Measurements from ENCODE around the gene DNASE1. TPM values are rescaled to one million over a fixed set of nuclear protein-coding genes. Genes with fewer than 3 reads are reported as not detected.

The DNASE1 gene
- total RNA-seq, 2 donors from 2014 or later = 31.2 to 32.2 TPM

DNA sequence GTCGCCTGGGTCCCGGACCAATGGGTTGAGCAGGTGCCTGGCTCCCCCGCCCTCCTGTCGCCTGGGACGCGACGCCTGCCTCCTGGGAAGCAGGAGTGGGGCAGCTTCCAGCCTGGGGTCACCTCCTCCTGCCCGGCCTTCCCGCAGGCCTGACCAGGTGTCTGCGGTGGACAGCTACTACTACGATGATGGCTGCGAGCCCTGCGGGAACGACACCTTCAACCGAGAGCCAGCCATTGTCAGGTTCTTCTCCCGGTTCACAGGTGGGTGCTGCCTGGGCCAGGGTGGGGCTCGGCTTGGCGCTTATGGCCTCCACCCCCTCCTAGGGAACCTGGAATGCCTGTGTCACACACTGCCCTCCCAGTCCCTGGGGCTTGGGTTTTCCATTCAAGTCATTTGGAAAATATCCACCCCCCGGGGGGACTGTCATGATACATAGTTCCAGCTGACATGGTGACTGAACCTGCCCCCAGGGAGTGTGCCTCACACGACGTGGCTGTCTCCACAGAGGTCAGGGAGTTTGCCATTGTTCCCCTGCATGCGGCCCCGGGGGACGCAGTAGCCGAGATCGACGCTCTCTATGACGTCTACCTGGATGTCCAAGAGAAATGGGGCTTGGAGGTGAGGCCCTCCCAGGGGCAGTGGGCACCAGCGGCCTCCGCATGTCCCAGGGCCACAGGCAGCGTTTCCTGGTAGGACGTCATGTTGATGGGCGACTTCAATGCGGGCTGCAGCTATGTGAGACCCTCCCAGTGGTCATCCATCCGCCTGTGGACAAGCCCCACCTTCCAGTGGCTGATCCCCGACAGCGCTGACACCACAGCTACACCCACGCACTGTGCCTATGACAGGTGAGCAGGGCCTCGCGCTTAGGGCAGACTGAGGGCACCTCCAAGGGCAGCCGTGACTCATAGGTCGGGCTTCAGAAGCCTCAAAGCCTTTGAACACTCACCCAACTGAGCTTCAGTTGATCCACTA is 2.3 kb downstream of the DNASE1 start:
- no peaks in the 10 kb centered on the region for H3K27me3 ChIP-seq (ENCODE audit: control insufficient read depth, insufficient read depth, low read length, poor library complexity, severe bottlenecking)
- H3K36me3 ChIP-seq (ENCODE audit: control insufficient read depth, insufficient read depth, low read length) = peaks cover 70% of the 10 kb centered on the region
- no peak overlapping the region for H3K4me3 ChIP-seq (ENCODE audit: low read length)
- Mint-ChIP-seq H3K4me3 (no peak overlapping the region), H3K36me3 (ENCODE audit: low read depth) (peaks cover 59% of the 10 kb centered on the region), H3K27ac (no peak overlapping the region), H3K4me1 (peaks cover 14% of the 10 kb centered on the region), H3K27me3 (ENCODE audit: insufficient read depth) (no peaks in the 10 kb centered on the region), H3K9me3 (no peaks in the 10 kb centered on the region)
- peak; percentile 38 for DNase-seq
- no peak overlapping the region for H3K27ac ChIP-seq (ENCODE audit: low read depth, low read length)
- no peaks in the 10 kb centered on the region for H3K9me3 ChIP-seq (ENCODE audit: control insufficient read depth, low read length)
- H3K4me1 ChIP-seq (ENCODE audit: control insufficient read depth, insufficient read depth, low read length) = peaks cover 6% of the 10 kb centered on the region
- TF ChIP-seq, protein P1, sequence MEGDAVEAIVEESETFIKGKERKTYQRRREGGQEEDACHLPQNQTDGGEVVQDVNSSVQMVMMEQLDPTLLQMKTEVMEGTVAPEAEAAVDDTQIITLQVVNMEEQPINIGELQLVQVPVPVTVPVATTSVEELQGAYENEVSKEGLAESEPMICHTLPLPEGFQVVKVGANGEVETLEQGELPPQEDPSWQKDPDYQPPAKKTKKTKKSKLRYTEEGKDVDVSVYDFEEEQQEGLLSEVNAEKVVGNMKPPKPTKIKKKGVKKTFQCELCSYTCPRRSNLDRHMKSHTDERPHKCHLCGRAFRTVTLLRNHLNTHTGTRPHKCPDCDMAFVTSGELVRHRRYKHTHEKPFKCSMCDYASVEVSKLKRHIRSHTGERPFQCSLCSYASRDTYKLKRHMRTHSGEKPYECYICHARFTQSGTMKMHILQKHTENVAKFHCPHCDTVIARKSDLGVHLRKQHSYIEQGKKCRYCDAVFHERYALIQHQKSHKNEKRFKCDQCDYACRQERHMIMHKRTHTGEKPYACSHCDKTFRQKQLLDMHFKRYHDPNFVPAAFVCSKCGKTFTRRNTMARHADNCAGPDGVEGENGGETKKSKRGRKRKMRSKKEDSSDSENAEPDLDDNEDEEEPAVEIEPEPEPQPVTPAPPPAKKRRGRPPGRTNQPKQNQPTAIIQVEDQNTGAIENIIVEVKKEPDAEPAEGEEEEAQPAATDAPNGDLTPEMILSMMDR (conservative IDR thresholded peaks at IDR 0.05) = no peak
- no peak overlapping the region for H3K9ac ChIP-seq (ENCODE audit: extremely low read depth, low read length, poor library complexity, severe bottlenecking)
- WGBS, 2 experiments (ENCODE audit: insufficient coverage in 1 of 2, insufficient read length in 1 of 2) = 95 to 96% methylated on average over 28 to 42 of the region's 42 CpGs

DNA sequence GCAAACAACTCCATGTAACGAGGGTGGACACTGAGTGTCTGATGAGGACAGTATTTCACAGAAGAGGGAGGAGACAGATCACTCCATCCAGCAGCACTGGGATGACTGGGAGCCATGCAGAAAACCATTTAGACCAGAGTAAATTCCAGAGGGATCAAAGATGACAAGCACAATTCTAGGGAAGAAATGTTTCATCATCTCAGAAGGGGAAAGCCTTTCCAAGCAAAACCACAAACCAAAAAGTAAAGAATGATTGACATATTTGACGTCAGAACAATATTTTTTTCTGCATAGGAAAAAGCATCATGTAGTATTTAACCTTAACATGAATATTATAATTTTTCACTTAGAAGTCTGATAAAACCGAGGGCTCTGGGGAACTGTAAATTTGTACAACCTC is 4.8 kb downstream of the DNASE1 start:
- no peak overlapping the region for H3K27ac ChIP-seq (ENCODE audit: low read depth, low read length)
- H3K27me3 ChIP-seq (ENCODE audit: control insufficient read depth, insufficient read depth, low read length, poor library complexity, severe bottlenecking) = no peaks in the 10 kb centered on the region
- H3K4me1 Mint-ChIP-seq = peaks cover 9% of the 10 kb centered on the region
- H3K36me3 Mint-ChIP-seq (ENCODE audit: low read depth) = peaks cover 61% of the 10 kb centered on the region
- no peaks in the 10 kb centered on the region for H3K9me3 Mint-ChIP-seq
- no peak overlapping the region for H3K4me3 Mint-ChIP-seq
- no peak overlapping the region for H3K27ac Mint-ChIP-seq
- no peak overlapping the region for H3K4me3 ChIP-seq (ENCODE audit: low read length)
- no peak overlapping the region for H3K9ac ChIP-seq (ENCODE audit: extremely low read depth, low read length, poor library complexity, severe bottlenecking)
- peaks cover 4% of the 10 kb centered on the region for H3K4me1 ChIP-seq (ENCODE audit: control insufficient read depth, insufficient read depth, low read length)
- peaks cover 78% of the 10 kb centered on the region for H3K36me3 ChIP-seq (ENCODE audit: control insufficient read depth, insufficient read depth, low read length)
- H3K9me3 ChIP-seq (ENCODE audit: control insufficient read depth, low read length) = no peaks in the 10 kb centered on the region
- peak; percentile 12 for DNase-seq
- WGBS, 2 experiments (ENCODE audit: insufficient coverage in 1 of 2, insufficient read length in 1 of 2) = 86 to 89% methylated on average over 2 of the region's 3 CpGs
- TF ChIP-seq, protein P1 (conservative IDR thresholded peaks at IDR 0.05) = no peak
- H3K27me3 Mint-ChIP-seq (ENCODE audit: insufficient read depth) = no peaks in the 10 kb centered on the region

DNA sequence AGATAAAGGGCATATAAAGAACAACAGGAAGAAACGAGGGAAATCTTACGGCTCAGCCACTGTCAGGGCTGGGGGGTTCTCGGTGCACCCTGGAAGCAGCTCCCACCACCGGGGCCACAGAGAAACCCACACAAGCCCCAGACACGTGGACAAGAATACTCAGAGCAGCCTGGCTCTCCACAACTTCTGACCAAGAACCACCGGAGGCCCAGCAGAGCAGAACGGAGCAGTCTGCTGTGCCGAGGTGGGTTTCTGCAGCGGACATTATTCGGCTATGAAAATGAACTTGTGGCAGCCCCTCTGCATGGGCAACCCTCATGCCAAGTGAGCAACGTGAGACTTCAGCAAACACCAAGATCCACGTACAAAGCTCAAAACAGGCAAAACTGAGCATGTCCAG is 6.8 kb downstream of the DNASE1 start:
- no peaks in the 10 kb centered on the region for H3K4me1 Mint-ChIP-seq
- H3K4me3 ChIP-seq (ENCODE audit: low read length) = no peak overlapping the region
- no peak overlapping the region for H3K27ac ChIP-seq (ENCODE audit: low read depth, low read length)
- H3K27me3 ChIP-seq (ENCODE audit: control insufficient read depth, insufficient read depth, low read length, poor library complexity, severe bottlenecking) = no peaks in the 10 kb centered on the region
- H3K9me3 ChIP-seq (ENCODE audit: control insufficient read depth, low read length) = no peaks in the 10 kb centered on the region
- no peaks in the 10 kb centered on the region for H3K9me3 Mint-ChIP-seq
- H3K36me3 Mint-ChIP-seq (ENCODE audit: low read depth) = peaks cover 73% of the 10 kb centered on the region
- no peak overlapping the region for H3K27ac Mint-ChIP-seq
- H3K4me3 Mint-ChIP-seq = no peak overlapping the region
- TF ChIP-seq, protein P1 (conservative IDR thresholded peaks at IDR 0.05) = no peak
- H3K4me1 ChIP-seq (ENCODE audit: control insufficient read depth, insufficient read depth, low read length) = no peaks in the 10 kb centered on the region
- H3K27me3 Mint-ChIP-seq (ENCODE audit: insufficient read depth) = no peaks in the 10 kb centered on the region
- H3K9ac ChIP-seq (ENCODE audit: extremely low read depth, low read length, poor library complexity, severe bottlenecking) = no peak overlapping the region
- H3K36me3 ChIP-seq (ENCODE audit: control insufficient read depth, insufficient read depth, low read length) = peaks cover 87% of the 10 kb centered on the region
- 93 to 95% methylated on average over 12 of the region's 12 CpGs for WGBS, 2 experiments (ENCODE audit: insufficient coverage in 1 of 2, insufficient read length in 1 of 2)
- no peak for DNase-seq
